ENCODE results near the gene RBFOX2. TPM values are rescaled to one million over a fixed set of nuclear protein-coding genes. Genes with fewer than 3 reads are reported as not detected.

Gene RBFOX2
- total and polyA plus RNA-seq, 4 donors = 14.2 to 53.6 (median 25.6) TPM

- Histone ChIP-seq H3K4me1 (ENCODE audit: control insufficient read depth in 4 of 4, insufficient read depth in 4 of 4, low read length in 3 of 4) (peaks cover 1 to 16% (median 15%) of the 10 kb centered on the region in 4 donors), H3K9ac (ENCODE audit: low read depth in 1 of 2, low read length in 2 of 2) (no peak overlapping the region), H3K27ac (ENCODE audit: low read depth in 1 of 2, low read length in 2 of 2) (no peak overlapping the region), H3K9me3 (ENCODE audit: control insufficient read depth in 4 of 4, low read length in 3 of 4) (no peaks in the 10 kb centered on the region), H3K27me3 (ENCODE audit: control insufficient read depth in 4 of 4, insufficient read depth in 4 of 4, low read length in 3 of 4) (no peaks in the 10 kb centered on the region), H3K36me3 (ENCODE audit: control insufficient read depth in 4 of 4, insufficient read depth in 3 of 4, low read depth in 1 of 4, low read length in 3 of 4) (no peaks in the 10 kb centered on the region), H3K4me3 (ENCODE audit: low read depth in 1 of 3, low read length in 3 of 3) (no peak overlapping the region)
- 98% methylated on average over 4 of the region's 4 CpGs for WGBS
- DNase-seq (ENCODE audit: low spot score) = no peak
- no peak for TF ChIP-seq FOXA2 (IDR thresholded peaks at IDR 0.05)
- TF ChIP-seq, protein P1, sequence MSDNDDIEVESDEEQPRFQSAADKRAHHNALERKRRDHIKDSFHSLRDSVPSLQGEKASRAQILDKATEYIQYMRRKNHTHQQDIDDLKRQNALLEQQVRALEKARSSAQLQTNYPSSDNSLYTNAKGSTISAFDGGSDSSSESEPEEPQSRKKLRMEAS (IDR thresholded peaks at IDR 0.05) = no peak
- no peak for TF ChIP-seq ZBTB33 (IDR thresholded peaks at IDR 0.05)
- TF ChIP-seq TAF1 (conservative IDR thresholded peaks at IDR 0.05) = no peak
- TF ChIP-seq EGR1 (IDR thresholded peaks at IDR 0.05; ENCODE audit: low read depth in 2 of 2) = no peak
- TF ChIP-seq JUND (IDR thresholded peaks at IDR 0.05) = no peak
- TF ChIP-seq RXRA (IDR thresholded peaks at IDR 0.05) = no peak
- no peak for TF ChIP-seq FOXA1 (IDR thresholded peaks at IDR 0.05)
- no peak for TF ChIP-seq RAD21 (IDR thresholded peaks at IDR 0.05)
Observed at GRCh38 chr22:35889071-35889470, 139.6 kb downstream of the RBFOX2 start.

GRCh38 chr22:35888181-35888870, 140.3 kb downstream of the RBFOX2 start:
- whole genome bisulfite sequencing = 97% methylated on average over 2 of the region's 2 CpGs
- Histone ChIP-seq H3K4me3 (ENCODE audit: low read depth in 1 of 3, low read length in 3 of 3) (no peak overlapping the region), H3K4me1 (ENCODE audit: control insufficient read depth in 4 of 4, insufficient read depth in 4 of 4, low read length in 3 of 4) (peaks cover 1 to 12% (median 11%) of the 10 kb centered on the region in 4 donors), H3K27me3 (ENCODE audit: control insufficient read depth in 4 of 4, insufficient read depth in 4 of 4, low read length in 3 of 4) (no peaks in the 10 kb centered on the region), H3K36me3 (ENCODE audit: control insufficient read depth in 4 of 4, insufficient read depth in 3 of 4, low read depth in 1 of 4, low read length in 3 of 4) (no peaks in the 10 kb centered on the region), H3K9me3 (ENCODE audit: control insufficient read depth in 4 of 4, low read length in 3 of 4) (no peaks in the 10 kb centered on the region), H3K9ac (ENCODE audit: low read depth in 1 of 2, low read length in 2 of 2) (no peak overlapping the region), H3K27ac (ENCODE audit: low read depth in 1 of 2, low read length in 2 of 2) (no peak overlapping the region)
- DNase-seq (ENCODE audit: low spot score) = no peak
- TF ChIP-seq, protein P2, sequence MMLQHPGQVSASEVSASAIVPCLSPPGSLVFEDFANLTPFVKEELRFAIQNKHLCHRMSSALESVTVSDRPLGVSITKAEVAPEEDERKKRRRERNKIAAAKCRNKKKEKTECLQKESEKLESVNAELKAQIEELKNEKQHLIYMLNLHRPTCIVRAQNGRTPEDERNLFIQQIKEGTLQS (IDR thresholded peaks at IDR 0.05) = no peak
- no peak for TF ChIP-seq GABPA (IDR thresholded peaks at IDR 0.05 in 1 of 2, conservative IDR thresholded peaks at IDR 0.05 in 1 of 2)
- no peak for TF ChIP-seq RAD21 (IDR thresholded peaks at IDR 0.05)
- TF ChIP-seq FOXA2 (IDR thresholded peaks at IDR 0.05) = no peak
- TF ChIP-seq, protein P1 (IDR thresholded peaks at IDR 0.05) = no peak
- TF ChIP-seq SP1 (IDR thresholded peaks at IDR 0.05) = no peak
- TF ChIP-seq NR2F2 (IDR thresholded peaks at IDR 0.05) = no peak

DNA sequence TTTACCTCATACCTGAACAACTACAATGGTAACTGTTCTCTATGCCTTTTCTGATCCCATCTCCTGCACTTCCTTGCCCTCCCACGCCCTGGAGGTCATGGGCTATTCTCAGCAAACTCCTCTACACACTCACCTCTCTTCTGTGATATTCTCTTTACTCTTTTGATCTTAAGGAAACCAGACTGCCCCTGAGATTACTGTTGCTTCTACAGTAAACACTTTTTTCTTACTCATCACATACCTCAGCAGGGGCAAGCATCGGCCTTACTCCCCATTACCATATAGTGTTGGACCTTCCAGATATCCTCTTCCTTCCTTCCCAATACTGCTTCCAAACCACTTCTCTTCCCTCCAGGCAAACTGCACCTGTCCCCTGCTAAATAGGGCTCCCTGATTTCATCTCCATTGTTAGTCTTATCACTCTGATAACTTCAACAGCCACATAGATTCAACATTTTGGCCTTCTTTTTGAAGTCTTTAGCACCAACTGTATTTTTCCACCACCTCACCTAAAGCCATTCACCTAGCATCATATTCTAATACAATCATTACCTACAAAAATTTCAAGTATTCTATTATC, 141.2 kb downstream of the RBFOX2 start:
- 93% methylated on average over 2 of the region's 2 CpGs for WGBS

More for the DNA sequence above, 141.2 kb downstream of the RBFOX2 start:
- H3K4me1 ChIP-seq (ENCODE audit: control insufficient read depth in 4 of 4, insufficient read depth in 4 of 4, low read length in 3 of 4) = peaks cover 0 to 7% (median 3%) of the 10 kb centered on the region in 4 donors
- no peak for TF ChIP-seq NR2F2 (IDR thresholded peaks at IDR 0.05)
- TF ChIP-seq FOXA1 (IDR thresholded peaks at IDR 0.05) = no peak
- TF ChIP-seq, protein P3, sequence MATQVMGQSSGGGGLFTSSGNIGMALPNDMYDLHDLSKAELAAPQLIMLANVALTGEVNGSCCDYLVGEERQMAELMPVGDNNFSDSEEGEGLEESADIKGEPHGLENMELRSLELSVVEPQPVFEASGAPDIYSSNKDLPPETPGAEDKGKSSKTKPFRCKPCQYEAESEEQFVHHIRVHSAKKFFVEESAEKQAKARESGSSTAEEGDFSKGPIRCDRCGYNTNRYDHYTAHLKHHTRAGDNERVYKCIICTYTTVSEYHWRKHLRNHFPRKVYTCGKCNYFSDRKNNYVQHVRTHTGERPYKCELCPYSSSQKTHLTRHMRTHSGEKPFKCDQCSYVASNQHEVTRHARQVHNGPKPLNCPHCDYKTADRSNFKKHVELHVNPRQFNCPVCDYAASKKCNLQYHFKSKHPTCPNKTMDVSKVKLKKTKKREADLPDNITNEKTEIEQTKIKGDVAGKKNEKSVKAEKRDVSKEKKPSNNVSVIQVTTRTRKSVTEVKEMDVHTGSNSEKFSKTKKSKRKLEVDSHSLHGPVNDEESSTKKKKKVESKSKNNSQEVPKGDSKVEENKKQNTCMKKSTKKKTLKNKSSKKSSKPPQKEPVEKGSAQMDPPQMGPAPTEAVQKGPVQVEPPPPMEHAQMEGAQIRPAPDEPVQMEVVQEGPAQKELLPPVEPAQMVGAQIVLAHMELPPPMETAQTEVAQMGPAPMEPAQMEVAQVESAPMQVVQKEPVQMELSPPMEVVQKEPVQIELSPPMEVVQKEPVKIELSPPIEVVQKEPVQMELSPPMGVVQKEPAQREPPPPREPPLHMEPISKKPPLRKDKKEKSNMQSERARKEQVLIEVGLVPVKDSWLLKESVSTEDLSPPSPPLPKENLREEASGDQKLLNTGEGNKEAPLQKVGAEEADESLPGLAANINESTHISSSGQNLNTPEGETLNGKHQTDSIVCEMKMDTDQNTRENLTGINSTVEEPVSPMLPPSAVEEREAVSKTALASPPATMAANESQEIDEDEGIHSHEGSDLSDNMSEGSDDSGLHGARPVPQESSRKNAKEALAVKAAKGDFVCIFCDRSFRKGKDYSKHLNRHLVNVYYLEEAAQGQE (IDR thresholded peaks at IDR 0.05) = no peak
- no peak for TF ChIP-seq GABPA (IDR thresholded peaks at IDR 0.05 in 1 of 2, conservative IDR thresholded peaks at IDR 0.05 in 1 of 2)
- TF ChIP-seq, protein P2 (IDR thresholded peaks at IDR 0.05) = no peak
- no peak for TF ChIP-seq YY1 (IDR thresholded peaks at IDR 0.05)
- no peak for TF ChIP-seq FOXA2 (IDR thresholded peaks at IDR 0.05)
- TF ChIP-seq HNF4A (conservative IDR thresholded peaks at IDR 0.05) = no peak
- no peak for TF ChIP-seq RAD21 (IDR thresholded peaks at IDR 0.05)
- TF ChIP-seq ZBTB33 (IDR thresholded peaks at IDR 0.05) = no peak
- no peak for TF ChIP-seq SP1 (IDR thresholded peaks at IDR 0.05)
- H3K9ac ChIP-seq (ENCODE audit: low read depth in 1 of 2, low read length in 2 of 2) = no peak overlapping the region
- H3K4me3 ChIP-seq (ENCODE audit: low read depth in 1 of 3, low read length in 3 of 3) = no peak overlapping the region
- H3K27me3 ChIP-seq (ENCODE audit: control insufficient read depth in 4 of 4, insufficient read depth in 4 of 4, low read length in 3 of 4) = no peaks in the 10 kb centered on the region
- H3K36me3 ChIP-seq (ENCODE audit: control insufficient read depth in 4 of 4, insufficient read depth in 3 of 4, low read depth in 1 of 4, low read length in 3 of 4) = no peaks in the 10 kb centered on the region
- H3K27ac ChIP-seq (ENCODE audit: low read depth in 1 of 2, low read length in 2 of 2) = no peak overlapping the region
- no peaks in the 10 kb centered on the region for H3K9me3 ChIP-seq (ENCODE audit: control insufficient read depth in 4 of 4, low read length in 3 of 4)
- DNase-seq (ENCODE audit: low spot score) = no peak
